ENCODE results near the gene SCN11A. TPM values are rescaled to one million over a fixed set of nuclear protein-coding genes. Genes with fewer than 3 reads are reported as not detected.

Gene SCN11A
- total RNA-seq, 1 experiment from 2014 or later, result 0.05 TPM

- H3K4me1 ChIP-seq (ENCODE audit: control insufficient read depth in 1 of 2, insufficient read depth in 2 of 2, low read length in 2 of 2), result no peaks in the 10 kb centered on the region
- no peak for DNase-seq (ENCODE audit: low read depth, low spot score)
- no peaks in the 10 kb centered on the region for H3K9me3 ChIP-seq (ENCODE audit: control insufficient read depth in 1 of 2, insufficient read depth in 1 of 2, low read depth in 1 of 2, low read length in 2 of 2)
- intact Hi-C loops (cut with micrococcal nuclease), result no loop called here
- no peaks in the 10 kb centered on the region for H3K36me3 ChIP-seq (ENCODE audit: control insufficient read depth in 1 of 2, insufficient read depth in 2 of 2, low read length in 2 of 2)
- H4K20me1 ChIP-seq (ENCODE audit: insufficient read depth), result no peaks in the 10 kb centered on the region
- H3K9me2 ChIP-seq (ENCODE audit: insufficient read depth), result no peaks in the 10 kb centered on the region
- POLR2A ChIA-PET, result no interaction called here
- no peak overlapping the region for H2AFZ ChIP-seq (ENCODE audit: low read depth, low read length, poor library complexity, severe bottlenecking)
- no peaks in the 10 kb centered on the region for H3K79me2 ChIP-seq (ENCODE audit: insufficient read depth, low read length)
- RAD21 ChIA-PET (ENCODE audit: low non-redundant PET in 1 of 2, low total read pairs in 2 of 2, uncharacterized antibody in 2 of 2, unreplicated experiment in 2 of 2), result no interaction called here
- no peak overlapping the region for H3K9ac ChIP-seq (ENCODE audit: low read length)
- H3K27ac ChIP-seq (ENCODE audit: low read depth, low read length), result no peak overlapping the region
- CTCF ChIA-PET, result interaction anchor here (0.6 kb wide), 1 partner anchor 1101 kb away, joined by 3 read pairs; no protein-coding TSS in a partner anchor
- BruUV-seq (replicated peaks), result no TSS peak
- ATAC-seq, result no peak
- peaks cover 5% of the 10 kb centered on the region; the same call in 1 of the 2 replicates for H3K27me3 ChIP-seq (ENCODE audit: insufficient read depth, low read length)
- H3K4me2 ChIP-seq (ENCODE audit: low read length), result no peak overlapping the region
- TF ChIP-seq SIN3A (IDR thresholded peaks at IDR 0.05; ENCODE audit: low read depth) (no peak), SP1 (IDR thresholded peaks at IDR 0.05; ENCODE audit: low read depth) (no peak), SRF (IDR thresholded peaks at IDR 0.05; ENCODE audit: low read depth) (no peak), POLR2AphosphoS5 (IDR thresholded peaks at IDR 0.05; ENCODE audit: low read depth, low read length) (no peak), ELF1 (IDR thresholded peaks at IDR 0.05; ENCODE audit: borderline replicate concordance, low read depth) (no peak), EZH2phosphoT487 (IDR thresholded peaks at IDR 0.05; ENCODE audit: borderline replicate concordance) (no peak), RAD21 (IDR thresholded peaks at IDR 0.05; ENCODE audit: low read depth) (no peak), ZBTB33 (IDR thresholded peaks at IDR 0.05; ENCODE audit: extremely low read depth, insufficient replicate concordance, low read length) (no peak), ATF3 (IDR thresholded peaks at IDR 0.05) (no peak), ZNF274 (IDR thresholded peaks at IDR 0.05; ENCODE audit: low read depth, low read length) (no peak), CBX3 (IDR thresholded peaks at IDR 0.05; ENCODE audit: low read depth) (no peak)
- no peak overlapping the region for H3K4me3 ChIP-seq (replicated peaks in 1 of 2; ENCODE audit: low read depth in 1 of 2, low read length in 2 of 2)
Measured at GRCh38 chr3:39028546-39028945, 23.2 kb downstream of the SCN11A start.
